ENCODE data around the gene ZNF555. TPM values are rescaled to one million over a fixed set of nuclear protein-coding genes. Genes with fewer than 3 reads are reported as not detected.

Gene ZNF555
- total RNA-seq, 4 donors from 2014 or later = 2.6 to 6.4 (median 3.9) TPM

- in situ Hi-C loops (cut with MboI; ENCODE audit: low pct_ligation_motif_present in 1 of 4, low pct_unique_long_range_greater_than_20kb in 1 of 4, low sequenced_read_pairs in 3 of 4) = no loop called here
- H3K4me3 ChIP-seq = no peak overlapping the region
- 99% methylated on average over 16 of the region's 16 CpGs; no CpG with 5 or more reads in 1 of the 2 donors for WGBS, 2 donors (ENCODE audit: low coverage in 1 of 2)
- H3K27ac ChIP-seq = no peak overlapping the region
- intact Hi-C loops (cut with DNase I; ENCODE audit: low total_unique reads) = no loop called here
- no peaks in the 10 kb centered on the region for H3K36me3 ChIP-seq
- TF ChIP-seq CTCF (IDR thresholded peaks at IDR 0.05) (no peak), POLR2A (IDR thresholded peaks at IDR 0.05) (no peak), EP300 (IDR thresholded peaks at IDR 0.05; ENCODE audit: low read depth) (no peak), POLR2AphosphoS5 (IDR thresholded peaks at IDR 0.05) (no peak)
- no peak for DNase-seq
- no peaks in the 10 kb centered on the region for H3K4me1 ChIP-seq
- no peaks in the 10 kb centered on the region for H3K9me3 ChIP-seq
- H3K27me3 ChIP-seq = no peaks in the 10 kb centered on the region
These were observed 43.1 kb upstream of the ZNF555 start for GRCh38 chr19:2798158-2798685.

- H3K9me3 ChIP-seq = no peaks in the 10 kb centered on the region
- 83 to 87% methylated on average over 2 to 7 of the region's 7 CpGs for WGBS, 2 donors (ENCODE audit: low coverage in 1 of 2)
- no peak overlapping the region for H3K4me3 ChIP-seq
- H3K4me1 ChIP-seq = no peaks in the 10 kb centered on the region
- no peak overlapping the region for H3K27ac ChIP-seq
- in situ Hi-C loops (cut with MboI; ENCODE audit: low pct_ligation_motif_present in 1 of 4, low pct_unique_long_range_greater_than_20kb in 1 of 4, low sequenced_read_pairs in 3 of 4) = no loop called here
- no peak for DNase-seq
- H3K27me3 ChIP-seq = no peaks in the 10 kb centered on the region
- no peaks in the 10 kb centered on the region for H3K36me3 ChIP-seq
- intact Hi-C loops (cut with DNase I; ENCODE audit: low total_unique reads) = no loop called here
- no peak for TF ChIP-seq CTCF (IDR thresholded peaks at IDR 0.05)
- TF ChIP-seq EP300 (IDR thresholded peaks at IDR 0.05; ENCODE audit: low read depth) = no peak
- TF ChIP-seq POLR2AphosphoS5 (IDR thresholded peaks at IDR 0.05) = no peak
- TF ChIP-seq POLR2A (IDR thresholded peaks at IDR 0.05) = no peak
These were observed 42.5 kb upstream of the ZNF555 start for GRCh38 chr19:2798733-2799132.

- no peak overlapping the region for H3K27ac ChIP-seq
- H3K9me3 ChIP-seq = no peaks in the 10 kb centered on the region
- intact Hi-C loops (cut with DNase I; ENCODE audit: low total_unique reads) (no loop called here), in situ Hi-C loops (cut with MboI; ENCODE audit: low pct_ligation_motif_present in 1 of 4, low pct_unique_long_range_greater_than_20kb in 1 of 4, low sequenced_read_pairs in 3 of 4) (no loop called here)
- H3K36me3 ChIP-seq = no peaks in the 10 kb centered on the region
- H3K4me3 ChIP-seq = no peak overlapping the region
- H3K27me3 ChIP-seq = no peaks in the 10 kb centered on the region
- TF ChIP-seq POLR2AphosphoS5 (IDR thresholded peaks at IDR 0.05) (no peak), POLR2A (IDR thresholded peaks at IDR 0.05) (no peak), CTCF (IDR thresholded peaks at IDR 0.05) (no peak), EP300 (IDR thresholded peaks at IDR 0.05; ENCODE audit: low read depth) (no peak)
- no peak for DNase-seq
- H3K4me1 ChIP-seq = no peaks in the 10 kb centered on the region
- WGBS, 2 donors (ENCODE audit: low coverage in 1 of 2) = 95% methylated on average over 41 of the region's 41 CpGs; no CpG with 5 or more reads in 1 of the 2 donors
These were observed 41.8 kb upstream of the ZNF555 start for GRCh38 chr19:2799273-2800020.

GRCh38 chr19:2800506-2800905 is 40.8 kb upstream of the ZNF555 start:
- in situ Hi-C loops (cut with MboI; ENCODE audit: low pct_ligation_motif_present in 1 of 4, low pct_unique_long_range_greater_than_20kb in 1 of 4, low sequenced_read_pairs in 3 of 4) (no loop called here), intact Hi-C loops (cut with DNase I; ENCODE audit: low total_unique reads) (no loop called here)
- H3K27ac ChIP-seq = no peak overlapping the region
- no peak overlapping the region for H3K4me3 ChIP-seq
- no peak for DNase-seq
- H3K4me1 ChIP-seq = no peaks in the 10 kb centered on the region
- no peaks in the 10 kb centered on the region for H3K36me3 ChIP-seq
- H3K9me3 ChIP-seq = no peaks in the 10 kb centered on the region
- H3K27me3 ChIP-seq = no peaks in the 10 kb centered on the region
- TF ChIP-seq CTCF (IDR thresholded peaks at IDR 0.05) = no peak
- TF ChIP-seq POLR2A (IDR thresholded peaks at IDR 0.05) = no peak
- no peak for TF ChIP-seq POLR2AphosphoS5 (IDR thresholded peaks at IDR 0.05)
- no peak for TF ChIP-seq EP300 (IDR thresholded peaks at IDR 0.05; ENCODE audit: low read depth)
- WGBS, 2 donors (ENCODE audit: low coverage in 1 of 2) = 93% methylated on average over 16 of the region's 22 CpGs; no CpG with 5 or more reads in 1 of the 2 donors

All from transverse colon (tissue), 4 donors.